CD8-positive, alpha-beta memory T cell (primary cell): ENCODE measurements around the gene LCOR. TPM values are rescaled to one million over a fixed set of nuclear protein-coding genes. Genes with fewer than 3 reads are reported as not detected.
A peak's percentile ranks its signal among the peaks of the same experiment; 100 is the strongest.

Source experiments
- CTCF ChIA-PET: fragments of 350-600 bp; sonication (Branson Sonifier 250); formaldehyde crosslinking; loops from one replicate; lab custom pipeline; 2021; ENCODE audit warnings: antibody characterized with exemption; lab: Charles Lee
- POLR2A ChIA-PET: fragments of 350-600 bp; sonication (Branson Sonifier 250); formaldehyde crosslinking; loops from one replicate; lab custom pipeline; 2021; ENCODE audit warnings: antibody characterized with exemption; lab: Charles Lee
- DNase-seq, 5 donors: peaks; one replicate each; pipeline versions ENCODE4 v3.0.0 to v3.0.0-alpha.2; 2020 to 2022; ENCODE audit warnings: mixed read lengths in 1 of 5
- H3K27ac ChIP-seq: one replicate; pipeline ENCODE4 v1.7.0; 2013; ENCODE audit warnings: low read depth, mild to moderate bottlenecking, low read length, moderate library complexity
- H3K27me3 ChIP-seq: 2 replicates; pipeline ENCODE4 v1.7.0; 2013; ENCODE audit warnings: low read length, mild to moderate bottlenecking; ENCODE audit not compliant: insufficient read depth, poor library complexity, severe bottlenecking
- H3K36me3 ChIP-seq: 2 replicates; pipeline ENCODE4 v1.7.0; 2013; ENCODE audit warnings: mild to moderate bottlenecking, low read length, moderate library complexity; ENCODE audit not compliant: insufficient read depth
- H3K4me1 ChIP-seq: 2 replicates; pipeline ENCODE4 v1.7.0; 2013; ENCODE audit warnings: mild to moderate bottlenecking, low read length, moderate library complexity; ENCODE audit not compliant: insufficient read depth
- H3K4me3 ChIP-seq: 2 replicates; pipeline ENCODE4 v1.7.0; 2013; ENCODE audit warnings: mild to moderate bottlenecking, low read length
- H3K9me3 ChIP-seq: 2 replicates; pipeline ENCODE4 v1.7.0; 2013; ENCODE audit warnings: mild to moderate bottlenecking, low read length
- H3K27ac Mint-ChIP-seq, 8 donors: one replicate each; pipeline ENCODE4 v1.8.0; 2020 to 2021; ENCODE audit warnings: mixed read lengths in 8 of 8, mild to moderate bottlenecking in 6 of 8, inconsistent platforms in 3 of 8, moderate library complexity in 3 of 8
- H3K27me3 Mint-ChIP-seq, 2 donors: one replicate each; pipeline ENCODE4 v1.8.0; 2020 to 2021; ENCODE audit warnings: mixed read lengths in 2 of 2, mild to moderate bottlenecking in 1 of 2, moderate library complexity in 1 of 2
- H3K36me3 Mint-ChIP-seq, 3 donors: one replicate each; pipeline ENCODE4 v1.8.0; 2020 to 2021; ENCODE audit warnings: mixed read lengths in 3 of 3, inconsistent platforms in 1 of 3, mild to moderate bottlenecking in 1 of 3
- H3K4me1 Mint-ChIP-seq, 3 donors: one replicate each; pipeline ENCODE4 v1.8.0; 2020 to 2021; ENCODE audit warnings: mixed read lengths in 3 of 3, inconsistent platforms in 1 of 3, mild to moderate bottlenecking in 1 of 3
- H3K4me3 Mint-ChIP-seq, 7 donors: one replicate each; pipeline ENCODE4 v1.8.0; 2020 to 2021; ENCODE audit warnings: mixed read lengths in 7 of 7, mild to moderate bottlenecking in 6 of 7, moderate library complexity in 4 of 7, inconsistent platforms in 2 of 7
- H3K9me3 Mint-ChIP-seq, 5 donors: one replicate each; pipeline ENCODE4 v1.8.0; 2020 to 2022; ENCODE audit warnings: mixed read lengths in 5 of 5, mild to moderate bottlenecking in 3 of 5, moderate library complexity in 2 of 5, inconsistent platforms in 1 of 5
- polyA plus RNA-seq: library from polyadenylated mRNA; unstranded; fragments of 300-500 nt; fragmentation: Illumina TruSeq; gene quantifications from one replicate; pipeline ENCODE4 v1.2.3, GENCODE V29; 2021
- total RNA-seq, 2 experiments: library from RNA; stranded (reverse); gene quantifications; one replicate each; pipeline ENCODE4 v1.2.3, GENCODE V29; 2021

The LCOR gene
- total RNA-seq (10 to 100 TPM; 20.3 to 26.1 TPM), polyA plus RNA-seq (20.8 TPM)

DNA sequence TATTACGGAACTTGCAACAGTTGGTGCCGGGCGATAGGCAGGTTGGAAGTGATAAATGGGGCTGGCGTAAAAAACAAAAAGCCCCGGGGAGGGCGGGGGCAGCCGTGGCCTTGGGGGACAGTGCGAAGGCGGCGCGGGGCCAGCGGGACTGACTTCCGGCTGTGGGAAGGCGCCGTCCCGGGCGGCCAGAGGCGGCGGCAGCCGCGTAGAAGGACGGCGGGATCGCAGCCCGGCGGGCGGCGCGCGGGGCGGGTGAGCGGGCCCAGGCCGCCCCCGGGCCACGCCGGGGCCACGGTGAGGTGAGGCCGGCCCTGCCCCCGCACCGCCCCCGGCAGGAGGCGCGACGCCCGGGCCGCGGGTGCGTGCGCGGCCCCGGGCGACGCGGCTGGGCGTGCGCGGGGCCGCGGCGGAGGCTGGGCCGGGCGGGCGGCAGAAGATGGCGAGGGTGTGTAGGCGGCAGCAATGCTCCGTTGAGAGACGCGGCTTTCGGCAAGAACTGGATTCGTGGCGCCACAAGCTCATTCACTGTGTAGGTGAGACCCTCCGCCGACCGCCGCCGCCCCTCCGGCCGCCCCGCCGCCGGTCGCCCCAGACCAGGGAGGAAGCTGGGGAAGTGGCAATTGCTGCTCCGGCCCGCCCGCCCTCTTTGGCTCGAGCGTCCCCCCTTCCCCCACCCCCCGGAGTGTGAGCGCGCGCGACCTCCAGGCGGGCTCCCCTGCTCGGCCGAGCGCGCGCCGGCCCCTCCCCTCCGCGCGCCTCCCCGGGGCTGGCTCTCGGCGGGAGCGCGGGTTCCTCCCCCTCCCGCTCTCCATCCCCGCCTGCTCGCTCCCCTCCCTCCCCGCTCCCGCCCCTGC is at the start of gene LCOR:
TSS of gene LCOR (plus strand) at position 432 of the 854 bp plus-strand sequence. CDS start 116,760 bp downstream, outside the sequence.
- Histone ChIP-seq H3K36me3 (no peaks in the 10 kb centered on the region), H3K27ac (peak within 1 kb of the TSS; percentile 78), H3K27me3 (no peaks in the 10 kb centered on the region), H3K9me3 (no peaks in the 10 kb centered on the region), H3K4me1 (peaks cover 46% of the 10 kb centered on the region), H3K4me3 (peak within 1 kb of the TSS; percentile 72)
- Mint-ChIP-seq H3K36me3 (peaks cover 0 to 12% (median 0%) of the 10 kb centered on the region in 3 donors), H3K4me3 (peak within 1 kb of the TSS; percentile 88 to 99 (median 91)), H3K4me1 (peaks cover 49 to 56% (median 55%) of the 10 kb centered on the region in 3 donors), H3K27me3 (peaks cover 0 to 2% of the 10 kb centered on the region in 2 donors), H3K9me3 (no peaks in the 10 kb centered on the region), H3K27ac (peak within 1 kb of the TSS; percentile 93 to 98 (median 96))
- CTCF ChIA-PET, result no interaction called here
- DNase-seq, result peak; percentile 75 to 88 (median 86)
- POLR2A ChIA-PET, result interaction anchor here (1.5 kb wide), 1 partner anchor 189 kb away, joined by 4 read pairs; no protein-coding TSS in a partner anchor

- CTCF ChIA-PET, result no interaction called here
- H3K36me3 Mint-ChIP-seq, result no peaks in the 10 kb centered on the region
- H3K4me3 ChIP-seq, result no peak overlapping the region
- no peaks in the 10 kb centered on the region for H3K36me3 ChIP-seq
- POLR2A ChIA-PET, result no interaction called here
- no peak overlapping the region for H3K27ac Mint-ChIP-seq
- no peak overlapping the region for H3K27ac ChIP-seq
- H3K4me3 Mint-ChIP-seq, result no peak overlapping the region
- no peaks in the 10 kb centered on the region for H3K9me3 ChIP-seq
- no peaks in the 10 kb centered on the region for H3K27me3 ChIP-seq
- H3K4me1 Mint-ChIP-seq, result no peaks in the 10 kb centered on the region
- no peaks in the 10 kb centered on the region for H3K4me1 ChIP-seq
- H3K9me3 Mint-ChIP-seq, result no peaks in the 10 kb centered on the region
- DNase-seq, result no peak
- H3K27me3 Mint-ChIP-seq, result peaks cover 0 to 5% of the 10 kb centered on the region in 2 donors
These were observed 47.8 kb upstream of the LCOR start for GRCh38 chr10:96784253-96784652.

GRCh38 chr10:96789571-96790108 is 42.5 kb upstream of the LCOR start:
- Histone ChIP-seq H3K9me3 (no peaks in the 10 kb centered on the region), H3K4me1 (no peaks in the 10 kb centered on the region), H3K4me3 (no peak overlapping the region), H3K36me3 (no peaks in the 10 kb centered on the region), H3K27ac (no peak overlapping the region), H3K27me3 (no peaks in the 10 kb centered on the region)
- Mint-ChIP-seq H3K4me3 (no peak overlapping the region), H3K36me3 (no peaks in the 10 kb centered on the region), H3K27ac (peak overlapping the region in 1 of 8 donors; percentile 61), H3K9me3 (no peaks in the 10 kb centered on the region), H3K27me3 (peaks cover 19 to 20% of the 10 kb centered on the region in 2 donors), H3K4me1 (no peaks in the 10 kb centered on the region)
- ChIA-PET CTCF (no interaction called here), POLR2A (no interaction called here)
- DNase-seq, result no peak

GRCh38 chr10:96791902-96792301 is 40.2 kb upstream of the LCOR start:
- peaks cover 20 to 32% of the 10 kb centered on the region in 2 donors for H3K27me3 Mint-ChIP-seq
- no peaks in the 10 kb centered on the region for H3K27me3 ChIP-seq
- no peak overlapping the region for H3K27ac ChIP-seq
- CTCF ChIA-PET, result no interaction called here
- H3K27ac Mint-ChIP-seq, result peak overlapping the region in 1 of 8 donors; percentile 48
- H3K9me3 ChIP-seq, result no peaks in the 10 kb centered on the region
- no peak overlapping the region for H3K4me3 ChIP-seq
- H3K4me1 ChIP-seq, result no peaks in the 10 kb centered on the region
- DNase-seq, result no peak
- no peaks in the 10 kb centered on the region for H3K9me3 Mint-ChIP-seq
- H3K36me3 ChIP-seq, result no peaks in the 10 kb centered on the region
- no peaks in the 10 kb centered on the region for H3K36me3 Mint-ChIP-seq
- no peaks in the 10 kb centered on the region for H3K4me1 Mint-ChIP-seq
- no peak overlapping the region for H3K4me3 Mint-ChIP-seq
- POLR2A ChIA-PET, result no interaction called here

DNA sequence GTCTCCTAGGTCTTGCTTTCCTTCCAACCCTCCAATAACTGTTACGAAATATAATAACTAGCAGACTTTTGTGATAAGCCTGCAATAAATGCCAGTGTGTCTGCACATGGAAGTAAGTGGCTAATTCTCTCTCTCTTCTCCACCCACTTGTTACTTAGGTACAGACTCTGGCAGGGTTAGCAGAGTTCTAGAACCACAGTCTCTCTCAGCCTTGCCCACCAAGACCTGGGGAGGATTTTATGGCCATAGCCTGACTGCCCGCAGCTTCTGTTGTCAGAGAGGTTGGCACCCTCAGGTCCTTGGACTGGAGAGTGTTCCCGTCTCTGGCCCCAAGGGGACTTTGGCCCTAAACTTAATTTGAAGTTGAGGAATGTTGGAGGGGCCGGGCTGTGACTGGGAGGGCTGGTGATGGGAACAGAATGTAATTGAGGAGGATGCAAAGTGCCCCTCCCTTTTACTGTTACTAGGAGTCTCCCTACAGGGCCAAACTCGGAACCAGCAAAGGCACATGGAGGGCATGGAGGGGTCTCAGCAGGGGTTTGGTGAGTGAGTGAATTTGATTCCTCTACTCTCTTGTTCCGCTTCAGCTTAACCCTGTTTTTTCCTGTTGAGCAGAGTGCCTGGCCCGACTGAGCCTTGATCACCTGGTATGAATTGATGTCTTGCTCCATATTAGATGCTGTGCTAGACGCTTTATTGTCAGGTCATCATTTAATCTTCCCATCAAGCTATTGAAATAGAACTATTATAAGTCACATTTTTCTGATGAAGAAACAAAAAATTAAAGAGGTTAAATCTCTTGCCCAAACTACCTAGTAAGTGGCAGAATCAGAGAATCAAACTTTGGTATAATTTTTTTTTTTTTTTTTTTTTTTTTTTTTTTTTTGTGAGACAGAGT is 37.0 kb upstream of the LCOR start:
- Histone ChIP-seq H3K4me1 (no peaks in the 10 kb centered on the region), H3K36me3 (no peaks in the 10 kb centered on the region), H3K4me3 (no peak overlapping the region), H3K9me3 (no peaks in the 10 kb centered on the region), H3K27ac (no peak overlapping the region), H3K27me3 (no peaks in the 10 kb centered on the region)
- POLR2A ChIA-PET, result interaction anchor here (0.9 kb wide), 1 partner anchor 479 kb away, joined by 3 read pairs; no protein-coding TSS in a partner anchor
- CTCF ChIA-PET, result no interaction called here
- H3K36me3 Mint-ChIP-seq, result no peaks in the 10 kb centered on the region
- H3K9me3 Mint-ChIP-seq, result no peaks in the 10 kb centered on the region
- H3K27me3 Mint-ChIP-seq, result peaks cover 20 to 44% of the 10 kb centered on the region in 2 donors
- H3K4me3 Mint-ChIP-seq, result no peak overlapping the region
- no peak overlapping the region for H3K27ac Mint-ChIP-seq
- H3K4me1 Mint-ChIP-seq, result no peaks in the 10 kb centered on the region
- no peak for DNase-seq

DNA sequence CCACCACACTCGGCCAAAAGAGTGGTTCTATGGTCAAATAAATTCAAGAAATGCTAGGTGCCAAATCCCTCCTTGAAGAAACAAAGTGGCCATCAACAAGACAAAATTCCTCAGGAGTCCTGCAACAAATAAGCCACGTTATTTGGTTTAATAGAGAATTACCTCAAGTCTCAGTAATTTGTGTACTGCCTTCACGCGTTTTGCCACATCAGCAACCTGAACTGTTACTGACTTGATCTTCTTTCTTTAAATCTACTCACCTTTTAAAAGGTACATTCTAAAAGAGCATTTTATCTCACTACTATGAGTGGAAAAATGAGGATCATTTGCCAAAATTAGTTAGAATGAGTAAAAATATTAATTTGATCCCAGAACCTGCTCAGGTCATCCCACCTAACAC is 34.6 kb upstream of the LCOR start:
- no peaks in the 10 kb centered on the region for H3K4me1 Mint-ChIP-seq
- CTCF ChIA-PET, result no interaction called here
- POLR2A ChIA-PET, result no interaction called here
- no peaks in the 10 kb centered on the region for H3K27me3 ChIP-seq
- no peaks in the 10 kb centered on the region for H3K9me3 ChIP-seq
- no peaks in the 10 kb centered on the region for H3K4me1 ChIP-seq
- H3K36me3 ChIP-seq, result no peaks in the 10 kb centered on the region
- no peak overlapping the region for H3K27ac Mint-ChIP-seq
- no peaks in the 10 kb centered on the region for H3K9me3 Mint-ChIP-seq
- H3K36me3 Mint-ChIP-seq, result no peaks in the 10 kb centered on the region
- no peak overlapping the region for H3K27ac ChIP-seq
- DNase-seq, result no peak
- H3K4me3 Mint-ChIP-seq, result no peak overlapping the region
- no peak overlapping the region for H3K4me3 ChIP-seq
- H3K27me3 Mint-ChIP-seq, result peaks cover 15 to 34% of the 10 kb centered on the region in 2 donors

DNA sequence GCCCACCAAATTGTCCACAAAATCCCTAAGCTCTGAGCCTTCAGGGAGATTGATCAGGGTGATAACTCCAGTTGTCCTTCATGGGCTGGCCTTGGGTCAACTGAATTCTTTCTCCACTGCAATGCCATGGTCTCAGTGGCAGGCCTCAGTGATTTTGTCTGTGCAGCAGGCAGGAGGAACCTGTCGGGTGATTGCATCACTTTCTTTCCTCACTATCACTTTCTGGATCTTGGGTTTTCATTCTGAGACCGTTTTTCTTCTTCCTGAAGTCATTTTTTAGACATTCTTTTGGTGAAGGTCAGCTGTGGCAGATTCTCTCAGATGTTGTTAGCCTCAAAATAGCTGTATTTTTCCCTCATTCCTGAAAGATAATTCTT is 28.8 kb upstream of the LCOR start:
- Mint-ChIP-seq H3K4me3 (no peak overlapping the region), H3K9me3 (peaks cover 0 to 2% (median 0%) of the 10 kb centered on the region in 5 donors), H3K36me3 (peaks cover 0 to 3% (median 0%) of the 10 kb centered on the region in 3 donors), H3K27ac (no peak overlapping the region), H3K4me1 (no peaks in the 10 kb centered on the region), H3K27me3 (peaks cover 8 to 29% of the 10 kb centered on the region in 2 donors)
- H3K4me3 ChIP-seq, result no peak overlapping the region
- H3K27ac ChIP-seq, result no peak overlapping the region
- H3K9me3 ChIP-seq, result no peaks in the 10 kb centered on the region
- no peaks in the 10 kb centered on the region for H3K36me3 ChIP-seq
- ChIA-PET POLR2A (no interaction called here), CTCF (no interaction called here)
- DNase-seq, result no peak
- H3K27me3 ChIP-seq, result no peaks in the 10 kb centered on the region
- H3K4me1 ChIP-seq, result no peaks in the 10 kb centered on the region
